ENCODE data around the gene RNASET2.

DNA sequence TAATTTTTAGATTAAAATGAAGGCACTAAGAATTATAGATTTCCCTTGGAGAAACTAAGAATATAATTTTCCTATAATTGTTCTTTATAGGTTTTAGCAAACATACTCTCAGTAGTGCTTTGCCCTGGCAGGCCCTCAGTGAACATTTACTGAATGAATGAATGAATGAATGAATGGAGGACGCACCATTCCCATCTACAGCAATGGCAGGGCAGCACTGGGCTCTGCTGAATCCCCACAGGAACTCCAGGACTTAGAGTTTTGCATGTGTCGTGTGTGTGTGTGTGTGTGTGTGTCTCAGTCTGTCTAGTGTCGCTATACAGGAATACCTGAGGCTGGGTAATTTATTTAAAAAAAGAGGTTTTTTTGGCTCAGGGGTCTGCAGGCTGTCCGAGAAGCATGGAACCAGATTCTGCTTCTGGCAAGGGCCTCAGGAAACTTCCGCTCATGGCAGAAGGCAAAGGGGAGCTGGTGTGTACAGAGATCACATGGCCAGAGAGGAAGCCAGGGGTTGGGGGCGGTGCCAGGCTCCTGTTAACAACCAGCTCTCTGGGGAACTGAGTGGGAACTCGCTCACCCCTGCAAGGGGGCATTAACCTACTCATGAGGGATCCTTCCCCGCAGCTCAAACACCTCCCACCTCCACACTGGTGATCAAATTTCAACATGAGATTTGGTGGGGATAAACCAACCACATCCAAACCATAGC lies 20.1 kb downstream of the RNASET2 start:
- TF ChIP-seq, protein P1, sequence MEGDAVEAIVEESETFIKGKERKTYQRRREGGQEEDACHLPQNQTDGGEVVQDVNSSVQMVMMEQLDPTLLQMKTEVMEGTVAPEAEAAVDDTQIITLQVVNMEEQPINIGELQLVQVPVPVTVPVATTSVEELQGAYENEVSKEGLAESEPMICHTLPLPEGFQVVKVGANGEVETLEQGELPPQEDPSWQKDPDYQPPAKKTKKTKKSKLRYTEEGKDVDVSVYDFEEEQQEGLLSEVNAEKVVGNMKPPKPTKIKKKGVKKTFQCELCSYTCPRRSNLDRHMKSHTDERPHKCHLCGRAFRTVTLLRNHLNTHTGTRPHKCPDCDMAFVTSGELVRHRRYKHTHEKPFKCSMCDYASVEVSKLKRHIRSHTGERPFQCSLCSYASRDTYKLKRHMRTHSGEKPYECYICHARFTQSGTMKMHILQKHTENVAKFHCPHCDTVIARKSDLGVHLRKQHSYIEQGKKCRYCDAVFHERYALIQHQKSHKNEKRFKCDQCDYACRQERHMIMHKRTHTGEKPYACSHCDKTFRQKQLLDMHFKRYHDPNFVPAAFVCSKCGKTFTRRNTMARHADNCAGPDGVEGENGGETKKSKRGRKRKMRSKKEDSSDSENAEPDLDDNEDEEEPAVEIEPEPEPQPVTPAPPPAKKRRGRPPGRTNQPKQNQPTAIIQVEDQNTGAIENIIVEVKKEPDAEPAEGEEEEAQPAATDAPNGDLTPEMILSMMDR (IDR thresholded peaks at IDR 0.05): no peak
- no peak for TF ChIP-seq POLR2A (IDR thresholded peaks at IDR 0.05)
